Measurements from ENCODE around the gene TSPAN18.

TSPAN18 gene

GRCh38 chr11:44950031-44950624 is 223.4 kb downstream of the TSPAN18 start:
- no peak for DNase-seq

DNA sequence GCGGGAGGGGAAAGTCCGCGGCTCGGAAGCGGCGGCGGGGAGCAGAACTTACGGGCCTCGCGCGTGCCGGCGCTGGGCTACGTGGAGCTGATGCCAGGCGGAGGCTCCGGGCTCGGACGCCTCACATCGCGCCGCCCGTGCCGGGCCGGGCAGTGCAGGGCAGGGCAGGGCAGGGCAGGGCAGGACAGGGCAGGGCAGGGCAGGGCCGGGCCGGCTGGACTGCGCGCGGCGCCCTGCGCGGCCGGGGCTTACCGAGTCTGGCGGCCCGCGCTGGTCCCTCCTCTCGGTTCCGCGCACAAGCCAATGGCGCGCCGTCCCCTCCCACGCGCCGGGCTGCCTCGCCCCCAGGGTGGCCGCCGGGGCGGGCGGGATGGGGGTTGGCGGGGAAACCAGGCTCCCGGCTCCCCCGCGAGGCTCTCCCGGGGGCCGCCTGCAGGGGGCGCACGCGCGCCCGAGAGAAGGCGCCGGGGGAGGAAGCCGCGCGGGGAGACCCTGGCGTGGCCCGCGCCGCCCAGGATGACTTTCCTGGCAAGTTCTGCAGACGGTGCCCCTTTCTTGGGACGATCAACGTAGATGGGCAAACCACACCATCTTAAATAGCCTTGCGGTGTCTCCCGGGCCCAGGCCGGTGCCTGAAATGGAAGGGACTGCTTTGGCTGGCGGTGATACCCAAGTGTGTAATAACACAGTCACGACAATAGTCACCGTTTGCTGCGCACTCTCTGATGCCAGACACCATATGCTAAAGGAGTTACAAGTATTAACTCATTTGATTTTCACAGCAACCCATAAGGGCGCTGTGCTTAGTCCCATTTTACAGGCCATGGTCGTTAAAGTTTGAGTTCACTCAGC is 224.1 kb downstream of the TSPAN18 start, which contains the start of gene TP53I11:
TSS of gene TP53I11 (minus strand) at position 259 of the 852 bp plus-strand sequence. CDS start 12,548 bp downstream, outside the sequence.
- peak; percentile 45 for DNase-seq

DNA sequence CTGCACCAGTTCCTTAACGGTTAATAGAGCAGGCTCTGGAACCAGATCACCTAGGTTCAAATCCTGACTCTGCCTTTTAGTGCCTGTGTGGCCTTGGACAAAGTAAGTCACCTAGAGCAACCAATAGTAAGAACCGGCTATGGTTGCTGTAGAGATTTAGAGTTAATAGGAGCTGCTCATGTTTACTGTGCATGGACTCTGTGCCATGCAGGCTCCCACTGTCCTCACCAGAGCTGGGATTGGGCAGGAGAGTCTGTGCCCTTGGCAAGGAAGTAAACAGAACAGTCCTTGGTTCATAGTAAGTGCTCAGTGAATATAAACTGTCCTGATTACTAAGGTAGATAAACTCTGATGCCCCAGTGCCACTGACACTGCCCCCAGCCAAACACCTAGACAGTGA is 225.3 kb downstream of the TSPAN18 start:
- DNase-seq: no peak

DNA sequence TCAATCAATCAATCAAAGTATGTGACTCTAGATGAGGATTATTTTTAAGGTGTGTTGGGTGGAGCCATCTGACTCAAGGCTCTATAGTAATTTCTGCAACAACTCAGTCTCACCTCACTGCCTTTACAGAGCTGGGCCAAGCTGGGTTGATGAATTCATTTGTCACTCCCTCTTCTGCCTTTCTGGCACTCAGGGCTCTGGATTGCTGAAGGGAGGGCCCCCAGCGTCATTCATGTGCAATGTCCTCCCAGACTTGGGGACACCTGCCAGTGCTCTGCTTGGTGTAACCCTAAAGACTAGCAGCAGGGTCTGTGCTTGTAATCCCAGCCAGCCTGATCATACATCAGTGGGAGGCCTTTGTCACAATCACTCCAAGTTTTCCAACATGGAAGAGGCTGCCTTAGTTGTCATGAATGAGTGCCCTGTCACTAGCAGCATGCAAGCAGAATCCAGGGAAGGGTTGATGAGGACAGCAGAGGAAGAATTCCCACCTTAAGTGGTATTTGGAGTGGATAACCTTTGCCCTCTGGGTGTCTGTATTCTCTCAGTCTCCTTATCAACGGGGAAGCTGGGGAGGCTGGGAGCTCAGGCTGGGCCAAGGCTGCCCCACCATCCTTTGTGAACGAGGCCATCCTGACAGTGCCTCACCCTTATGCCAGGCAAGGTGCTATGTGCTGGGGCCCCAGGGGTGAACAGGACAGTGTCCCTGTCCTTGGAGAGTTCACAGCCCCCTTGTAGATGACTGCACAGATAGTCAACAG is 225.9 kb downstream of the TSPAN18 start:
- DNase-seq: no peak

- no peak for DNase-seq
Measured at GRCh38 chr11:44954051-44954906, 227.5 kb downstream of the TSPAN18 start.

- DNase-seq: peak; percentile 45
Measured at GRCh38 chr11:44955015-44955738, 228.4 kb downstream of the TSPAN18 start.

DNA sequence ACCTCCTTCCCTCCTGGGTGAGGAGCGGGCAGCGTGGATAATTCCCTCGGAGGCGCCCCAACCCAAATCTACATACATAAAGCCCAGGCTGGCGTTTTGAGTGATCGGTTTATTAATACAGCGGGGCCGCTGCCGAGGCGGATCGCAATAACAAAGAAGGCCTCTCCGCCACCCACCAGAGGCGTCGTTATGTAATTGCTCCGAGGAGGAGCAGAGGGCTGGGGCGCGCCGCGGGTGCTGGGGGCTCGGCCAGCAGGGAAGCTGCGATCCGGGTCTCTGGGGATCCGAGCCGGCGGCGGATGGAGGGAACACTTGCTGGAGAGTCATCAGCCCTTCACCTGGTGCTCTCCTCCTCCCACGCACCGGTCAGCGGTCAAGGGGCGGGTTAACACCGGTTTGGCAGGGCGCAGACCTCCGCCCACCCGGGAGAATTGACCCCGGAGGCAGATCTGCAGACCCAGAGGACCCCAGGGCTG is 230.3 kb downstream of the TSPAN18 start:
- no peak for DNase-seq

DNA sequence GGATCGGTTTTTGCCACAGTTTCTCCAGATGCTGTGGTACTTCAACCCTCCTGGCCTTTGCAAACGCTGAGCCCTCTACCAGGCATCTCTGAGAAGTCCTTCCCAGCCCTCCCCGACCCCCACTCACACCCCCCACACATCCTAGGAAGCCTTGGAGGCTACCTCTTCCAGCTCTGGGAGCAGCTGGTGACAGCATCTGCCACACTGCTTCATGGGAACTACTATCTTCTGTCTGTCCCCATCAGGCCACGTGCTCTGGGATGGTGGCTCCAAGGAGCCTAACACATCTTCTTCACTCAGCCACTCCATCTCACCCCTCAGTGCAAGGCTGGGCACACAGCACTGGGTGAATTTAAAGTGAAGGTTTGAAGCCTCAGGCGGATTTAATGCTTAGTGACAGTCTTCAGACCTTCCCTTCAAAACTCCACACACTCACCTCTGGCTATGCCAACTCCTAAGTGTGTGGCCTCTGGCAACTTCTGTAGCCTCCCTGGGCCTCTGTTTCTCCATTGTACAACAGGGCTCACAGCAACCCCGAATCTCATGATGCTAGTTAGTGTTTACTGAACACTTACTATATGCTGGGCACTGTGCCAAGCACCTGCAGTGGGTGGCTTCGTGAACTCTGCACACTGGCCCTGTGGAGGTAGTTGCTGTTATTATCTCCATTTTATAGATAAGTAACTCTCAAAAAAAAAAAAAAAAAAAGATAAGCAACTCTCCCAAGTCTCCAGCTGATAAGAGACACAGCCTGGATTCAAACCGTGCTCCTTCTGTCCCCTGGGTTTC is 231.2 kb downstream of the TSPAN18 start:
- DNase-seq: no peak

DNA sequence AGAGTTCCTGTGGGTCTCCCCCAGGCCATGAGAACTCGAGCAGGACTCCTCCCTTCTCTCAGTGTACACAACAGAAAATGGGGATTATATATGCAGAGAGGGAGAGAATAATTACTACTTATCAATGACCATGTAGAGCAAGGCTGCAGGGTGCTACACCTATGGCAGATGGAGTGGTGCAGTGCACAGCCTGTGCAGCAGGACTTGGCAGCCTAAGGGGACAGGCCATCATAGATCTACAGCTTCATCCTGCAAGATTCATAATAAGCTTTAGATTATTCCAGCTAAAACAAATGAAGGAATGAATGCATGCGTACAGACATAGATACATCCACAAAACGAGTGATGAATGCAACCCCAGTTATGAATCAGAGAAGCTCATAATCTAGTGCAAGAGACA is 232.3 kb downstream of the TSPAN18 start:
- no peak for DNase-seq

DNA sequence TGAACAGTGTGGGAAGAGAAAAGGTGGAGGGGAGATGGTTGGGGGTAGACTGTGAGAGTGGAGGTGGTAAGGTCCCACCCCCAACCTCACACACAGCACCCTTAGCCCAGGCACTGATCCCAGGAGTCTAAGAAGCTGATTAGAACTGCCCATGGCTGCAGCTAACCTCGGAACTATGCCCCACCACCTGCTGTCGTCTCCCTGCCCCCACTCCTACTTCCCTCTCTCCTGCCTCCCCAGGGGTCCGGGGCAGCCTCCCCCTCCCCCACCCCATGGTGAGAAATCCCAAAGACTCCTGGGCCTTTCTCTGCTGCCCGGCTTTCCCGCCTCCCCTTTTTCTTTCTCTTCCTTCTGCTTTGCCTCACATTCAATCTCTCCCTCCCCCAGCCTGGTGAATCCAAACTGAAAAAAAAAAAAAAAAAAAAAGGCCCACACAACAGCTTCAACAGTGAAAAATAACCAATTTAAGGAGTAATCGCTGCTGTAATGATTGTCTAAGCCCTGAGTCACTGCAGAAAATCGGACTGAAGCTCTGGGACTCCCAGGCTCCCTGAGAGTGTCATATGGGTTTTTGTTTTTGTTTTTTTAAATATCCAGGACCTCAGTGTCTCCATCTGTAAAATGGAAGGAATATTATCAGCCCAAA is 233.6 kb downstream of the TSPAN18 start:
- DNase-seq: no peak

- no peak for DNase-seq
Measured at GRCh38 chr11:44962464-44962863, 235.7 kb downstream of the TSPAN18 start.

DNA sequence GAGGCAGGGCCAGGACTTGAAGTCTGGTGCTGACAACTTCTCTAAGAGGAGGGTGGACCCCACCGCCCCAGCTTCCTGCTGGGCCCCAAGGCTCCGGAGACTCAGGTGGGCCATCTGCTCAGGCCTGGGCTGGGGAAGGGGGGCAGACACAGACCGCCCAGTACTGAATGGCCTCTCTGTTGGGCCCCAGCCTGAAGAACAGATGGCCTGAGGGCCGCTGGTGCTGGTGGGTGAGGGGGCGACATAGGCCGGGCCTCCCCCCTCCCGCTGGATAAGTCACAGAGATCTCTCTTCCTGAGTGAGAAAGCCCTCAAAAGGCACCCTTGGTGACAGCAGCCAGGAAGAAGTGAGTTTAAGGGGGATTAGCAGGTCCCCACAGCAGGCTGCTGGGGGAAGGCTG is 236.4 kb downstream of the TSPAN18 start:
- no peak for DNase-seq

DNA sequence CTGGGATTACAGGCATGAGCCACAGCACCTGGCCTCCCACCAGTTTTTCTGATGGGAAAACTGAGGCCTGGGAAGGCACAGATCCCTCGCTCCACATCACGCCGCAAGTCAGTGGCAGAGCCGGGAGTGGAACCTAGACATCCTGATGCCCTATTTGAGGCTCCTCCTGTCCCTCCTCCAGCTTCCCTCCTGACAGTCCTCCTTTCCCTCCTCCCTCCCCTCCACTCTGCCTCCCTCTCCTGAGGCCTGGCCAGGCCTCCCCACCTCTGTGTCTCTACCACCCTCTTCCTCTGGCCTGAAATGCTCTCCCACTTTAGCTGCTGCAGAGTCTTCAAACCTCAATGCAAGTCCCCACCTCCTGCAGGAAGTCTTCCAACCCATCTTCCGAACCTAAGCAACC is 237.2 kb downstream of the TSPAN18 start:
- no peak for DNase-seq

- no peak for DNase-seq
Measured at GRCh38 chr11:44964526-44965209, 237.9 kb downstream of the TSPAN18 start.

DNA sequence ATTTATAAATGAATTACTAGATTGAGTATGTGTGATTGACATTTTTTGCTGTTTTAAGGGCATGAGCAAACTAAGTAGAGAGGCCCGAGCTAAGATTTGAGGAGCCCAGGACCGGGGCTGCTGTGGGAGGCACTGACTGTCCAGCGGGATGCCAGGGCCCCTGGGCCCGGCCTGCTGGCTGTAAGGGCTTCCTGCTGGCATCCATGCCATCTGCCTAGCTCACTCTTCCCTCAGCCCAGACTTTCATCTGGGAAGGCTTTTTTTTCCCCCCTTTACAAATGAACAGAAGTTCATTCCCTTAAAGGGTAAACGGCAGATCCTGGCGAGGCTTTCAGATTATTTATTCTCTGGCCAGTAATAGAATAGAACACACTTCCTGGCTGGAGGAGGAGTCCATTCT is 239.9 kb downstream of the TSPAN18 start:
- DNase-seq: no peak

DNA sequence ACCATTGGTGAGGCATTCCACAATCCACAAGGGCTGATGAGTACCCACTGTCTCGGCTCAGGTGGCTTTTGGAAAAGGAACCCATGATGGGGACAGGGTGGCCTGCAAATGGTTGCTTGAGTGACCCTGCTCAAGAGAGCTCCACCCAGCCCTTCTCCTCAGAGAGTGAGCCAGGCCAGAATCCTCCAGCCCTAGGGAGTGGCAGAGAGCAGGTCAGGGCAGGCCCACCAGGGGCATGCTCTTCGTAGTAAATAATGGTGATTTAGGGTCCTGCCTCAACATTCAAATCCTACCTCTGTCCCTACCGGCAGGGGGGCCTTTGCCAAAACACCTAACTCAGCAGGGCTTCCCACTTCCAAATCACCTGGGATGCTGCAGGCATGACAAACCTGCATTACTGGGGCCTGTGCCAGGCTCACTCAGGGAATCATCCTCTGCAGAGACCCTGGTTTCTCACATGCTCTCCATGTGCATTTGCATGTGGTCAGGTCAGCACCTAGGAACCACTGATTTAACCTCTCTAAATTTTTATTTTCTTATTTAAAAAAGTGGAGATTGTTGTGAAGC is 241.3 kb downstream of the TSPAN18 start:
- DNase-seq: no peak

DNA sequence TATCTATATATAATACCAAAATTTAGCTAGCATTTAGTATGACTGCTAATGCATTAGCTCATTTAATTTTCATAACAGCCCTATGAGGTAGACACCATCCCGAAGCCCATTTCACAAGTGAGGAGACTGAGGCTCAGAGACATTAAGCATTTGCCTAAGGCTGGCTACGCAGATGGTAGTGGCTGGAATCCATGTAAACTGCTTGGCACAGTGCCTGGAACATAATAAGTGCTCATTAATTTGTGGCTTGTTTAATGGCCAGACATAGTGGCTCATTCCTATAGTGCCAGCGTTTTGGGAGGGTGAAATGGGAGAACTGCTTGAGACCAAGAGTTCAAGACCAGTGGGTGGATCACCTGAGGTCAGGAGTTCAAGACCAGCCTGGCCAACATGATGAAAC is 241.7 kb downstream of the TSPAN18 start:
- no peak for DNase-seq

DNA sequence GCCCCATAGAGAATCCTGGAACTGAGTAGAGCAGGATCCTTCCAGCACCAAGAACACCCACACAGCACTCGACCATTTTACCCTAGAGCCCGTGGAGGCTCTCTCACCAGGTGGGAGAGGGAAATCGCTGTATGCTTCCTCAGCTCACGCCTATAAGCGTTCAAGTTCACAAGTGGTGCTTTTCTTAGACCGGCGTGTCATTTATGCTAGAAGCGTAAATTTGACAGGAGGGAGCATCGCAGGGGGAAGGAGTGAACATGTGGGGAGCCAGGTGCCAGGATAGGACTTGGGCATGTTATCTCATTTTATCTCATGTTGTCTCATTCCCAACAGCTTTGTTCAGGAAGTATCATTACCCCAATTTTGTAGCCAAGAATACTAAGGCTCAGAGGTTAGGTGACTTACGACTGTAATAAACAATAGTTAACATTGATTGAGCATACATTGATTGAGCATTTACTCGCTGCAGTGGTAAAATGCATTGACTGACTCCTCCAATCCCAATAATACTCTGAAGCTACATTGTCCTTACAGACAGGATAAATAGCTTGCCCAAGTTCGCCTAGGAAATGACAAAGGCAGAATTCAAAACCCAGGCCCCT is 243.0 kb downstream of the TSPAN18 start:
- DNase-seq: no peak

DNA sequence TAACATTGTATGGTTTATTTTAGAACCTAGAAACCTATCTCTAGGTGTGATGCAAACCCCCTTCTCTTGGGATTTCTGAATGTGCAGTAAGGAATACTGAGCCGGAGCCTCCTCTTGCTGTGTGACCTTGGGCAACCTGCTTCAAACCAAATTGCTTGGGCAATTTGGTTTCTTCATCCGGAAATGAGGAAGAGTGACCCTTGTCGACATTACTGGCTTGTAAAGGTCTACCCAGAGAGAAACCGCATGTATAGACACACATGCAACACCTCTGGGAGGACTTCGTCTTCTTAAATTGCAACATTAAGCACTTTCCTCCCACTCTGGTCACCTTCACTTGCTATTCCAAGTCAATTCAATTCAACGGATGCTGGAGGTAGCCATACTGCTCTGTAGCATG is 243.5 kb downstream of the TSPAN18 start:
- no peak for DNase-seq
